ENCODE data around the gene CDK17.

DNA sequence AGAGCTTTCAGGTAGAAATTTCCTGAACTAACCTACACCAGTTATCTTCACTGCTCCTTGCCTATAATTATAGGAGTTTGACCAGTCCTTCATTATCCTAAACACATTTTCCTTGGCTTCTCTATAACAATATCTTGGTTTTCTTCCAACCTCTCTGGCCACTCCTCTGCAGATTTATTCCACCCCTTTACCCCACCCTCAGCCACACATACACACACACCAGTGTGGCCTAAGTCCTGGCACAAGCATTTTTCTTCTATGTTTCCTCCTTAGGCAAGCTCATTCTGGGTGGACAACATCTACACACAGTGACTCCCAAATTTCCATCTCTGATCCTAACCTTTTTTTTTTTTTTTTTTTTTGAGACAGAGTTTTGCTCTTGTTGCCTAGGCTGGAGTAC, 25.1 kb downstream of the CDK17 start:
- TF ChIP-seq CTCF (conservative IDR thresholded peaks at IDR 0.05 in 1 of 2, IDR thresholded peaks at IDR 0.05 in 1 of 2; ENCODE audit: low read depth in 1 of 2, low read length in 2 of 2) = no peak
- TF ChIP-seq EZH2 (IDR thresholded peaks at IDR 0.05; ENCODE audit: low read length, missing control alignments) = no peak

All from fibroblast of lung (primary cell).